ENCODE measurements around the gene CDC25C. TPM values are rescaled to one million over a fixed set of nuclear protein-coding genes. Genes with fewer than 3 reads are reported as not detected.

Gene CDC25C
- total and polyA plus RNA-seq, 7 donors: 0.12 TPM; not detected in 6

DNA sequence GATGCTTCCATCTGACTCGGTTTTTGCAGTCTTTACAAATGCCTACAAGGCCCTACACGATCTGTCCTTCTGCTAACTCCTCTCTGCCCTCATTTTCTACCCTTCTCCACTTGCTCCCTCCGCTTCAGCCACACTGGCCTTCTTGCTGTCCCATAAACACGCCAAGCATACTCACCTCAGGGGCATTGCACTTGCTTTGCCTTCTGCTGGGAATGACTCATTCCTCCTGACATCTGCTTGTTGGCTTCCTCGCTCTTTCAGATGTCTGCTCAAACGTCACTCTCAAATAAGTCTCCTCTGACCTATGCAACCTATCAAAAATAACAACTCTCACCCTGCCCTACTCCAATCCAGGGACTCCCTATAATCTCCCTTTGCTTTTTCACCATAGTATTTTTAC lies 28.2 kb downstream of the CDC25C start:
- Histone ChIP-seq H3K27me3 (ENCODE audit: insufficient read depth in 3 of 3, low read length in 2 of 3) (no peaks in the 10 kb centered on the region), H3K36me3 (ENCODE audit: insufficient read depth in 1 of 2, low read depth in 1 of 2) (no peaks in the 10 kb centered on the region), H3K9me3 (no peaks in the 10 kb centered on the region), H3K4me3 (no peak overlapping the region), H3K4me1 (peaks cover 16% of the 10 kb centered on the region), H3K27ac (no peak overlapping the region)
- 79 to 87% (median 82%) methylated on average over 6 of the region's 6 CpGs for WGBS, 3 donors
- TF ChIP-seq, protein P1, sequence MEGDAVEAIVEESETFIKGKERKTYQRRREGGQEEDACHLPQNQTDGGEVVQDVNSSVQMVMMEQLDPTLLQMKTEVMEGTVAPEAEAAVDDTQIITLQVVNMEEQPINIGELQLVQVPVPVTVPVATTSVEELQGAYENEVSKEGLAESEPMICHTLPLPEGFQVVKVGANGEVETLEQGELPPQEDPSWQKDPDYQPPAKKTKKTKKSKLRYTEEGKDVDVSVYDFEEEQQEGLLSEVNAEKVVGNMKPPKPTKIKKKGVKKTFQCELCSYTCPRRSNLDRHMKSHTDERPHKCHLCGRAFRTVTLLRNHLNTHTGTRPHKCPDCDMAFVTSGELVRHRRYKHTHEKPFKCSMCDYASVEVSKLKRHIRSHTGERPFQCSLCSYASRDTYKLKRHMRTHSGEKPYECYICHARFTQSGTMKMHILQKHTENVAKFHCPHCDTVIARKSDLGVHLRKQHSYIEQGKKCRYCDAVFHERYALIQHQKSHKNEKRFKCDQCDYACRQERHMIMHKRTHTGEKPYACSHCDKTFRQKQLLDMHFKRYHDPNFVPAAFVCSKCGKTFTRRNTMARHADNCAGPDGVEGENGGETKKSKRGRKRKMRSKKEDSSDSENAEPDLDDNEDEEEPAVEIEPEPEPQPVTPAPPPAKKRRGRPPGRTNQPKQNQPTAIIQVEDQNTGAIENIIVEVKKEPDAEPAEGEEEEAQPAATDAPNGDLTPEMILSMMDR (IDR thresholded peaks at IDR 0.05): no peak
- no peak for DNase-seq
- intact Hi-C loops (cut with DNase I): no loop called here
- ATAC-seq: no peak

DNA sequence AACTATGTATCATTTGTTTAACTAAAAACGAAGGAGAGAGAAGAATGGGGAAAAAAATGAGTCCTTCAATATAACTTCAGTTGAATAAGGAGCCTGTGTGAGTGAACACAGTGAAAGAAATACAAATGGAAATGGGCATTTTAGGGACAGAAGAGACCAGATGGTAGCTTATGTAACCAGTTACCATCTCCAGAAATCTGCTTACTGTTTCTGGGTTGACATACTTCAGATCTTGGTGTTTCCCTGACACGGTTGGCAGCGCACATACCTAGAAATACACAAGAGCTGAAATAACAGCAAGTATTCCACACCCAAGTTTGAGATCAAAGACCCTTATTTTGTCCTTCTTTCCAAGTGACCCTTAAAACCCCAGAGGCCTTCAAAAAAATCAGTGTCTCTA lies 42.3 kb downstream of the CDC25C start:
- Histone ChIP-seq H3K9me3 (no peaks in the 10 kb centered on the region), H3K4me1 (no peaks in the 10 kb centered on the region), H3K4me3 (no peak overlapping the region), H3K27me3 (ENCODE audit: insufficient read depth in 3 of 3, low read length in 2 of 3) (no peaks in the 10 kb centered on the region), H3K27ac (no peak overlapping the region), H3K36me3 (ENCODE audit: insufficient read depth in 1 of 2, low read depth in 1 of 2) (no peaks in the 10 kb centered on the region)
- intact Hi-C loops (cut with DNase I): no loop called here
- ATAC-seq (no peak), DNase-seq (no peak)
- WGBS, 3 donors: 88 to 94% (median 91%) methylated on average over 3 of the region's 3 CpGs
- TF ChIP-seq, protein P1 (IDR thresholded peaks at IDR 0.05): no peak

DNA sequence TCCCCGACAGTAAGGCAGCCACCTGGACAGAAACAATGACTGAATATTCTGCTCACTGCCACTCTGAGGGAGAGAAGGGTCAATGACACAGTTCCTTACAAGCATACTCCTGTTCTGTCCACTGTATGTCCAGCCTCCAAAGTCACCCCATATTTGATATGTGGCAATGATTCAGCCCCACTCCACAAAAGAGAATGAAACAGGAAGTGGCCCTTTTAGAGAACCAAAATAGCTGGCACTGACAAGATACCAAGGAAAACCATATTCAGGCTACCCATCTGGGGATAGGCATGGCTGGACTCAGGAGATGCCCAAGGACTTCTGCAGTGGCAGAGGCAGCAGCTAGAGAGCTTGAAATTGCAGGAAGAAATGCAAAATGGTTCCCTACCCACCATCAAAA lies 44.4 kb downstream of the CDC25C start:
- intact Hi-C loops (cut with DNase I): no loop called here
- Histone ChIP-seq H3K4me1 (no peaks in the 10 kb centered on the region), H3K36me3 (ENCODE audit: insufficient read depth in 1 of 2, low read depth in 1 of 2) (no peaks in the 10 kb centered on the region), H3K27ac (no peak overlapping the region), H3K4me3 (no peak overlapping the region), H3K27me3 (ENCODE audit: insufficient read depth in 3 of 3, low read length in 2 of 3) (no peaks in the 10 kb centered on the region), H3K9me3 (no peaks in the 10 kb centered on the region)
- DNase-seq (no peak), ATAC-seq (no peak)
- TF ChIP-seq, protein P1 (IDR thresholded peaks at IDR 0.05): no peak
- 91 to 100% (median 96%) methylated on average over 1 of the region's 1 CpG for WGBS, 3 donors

DNA sequence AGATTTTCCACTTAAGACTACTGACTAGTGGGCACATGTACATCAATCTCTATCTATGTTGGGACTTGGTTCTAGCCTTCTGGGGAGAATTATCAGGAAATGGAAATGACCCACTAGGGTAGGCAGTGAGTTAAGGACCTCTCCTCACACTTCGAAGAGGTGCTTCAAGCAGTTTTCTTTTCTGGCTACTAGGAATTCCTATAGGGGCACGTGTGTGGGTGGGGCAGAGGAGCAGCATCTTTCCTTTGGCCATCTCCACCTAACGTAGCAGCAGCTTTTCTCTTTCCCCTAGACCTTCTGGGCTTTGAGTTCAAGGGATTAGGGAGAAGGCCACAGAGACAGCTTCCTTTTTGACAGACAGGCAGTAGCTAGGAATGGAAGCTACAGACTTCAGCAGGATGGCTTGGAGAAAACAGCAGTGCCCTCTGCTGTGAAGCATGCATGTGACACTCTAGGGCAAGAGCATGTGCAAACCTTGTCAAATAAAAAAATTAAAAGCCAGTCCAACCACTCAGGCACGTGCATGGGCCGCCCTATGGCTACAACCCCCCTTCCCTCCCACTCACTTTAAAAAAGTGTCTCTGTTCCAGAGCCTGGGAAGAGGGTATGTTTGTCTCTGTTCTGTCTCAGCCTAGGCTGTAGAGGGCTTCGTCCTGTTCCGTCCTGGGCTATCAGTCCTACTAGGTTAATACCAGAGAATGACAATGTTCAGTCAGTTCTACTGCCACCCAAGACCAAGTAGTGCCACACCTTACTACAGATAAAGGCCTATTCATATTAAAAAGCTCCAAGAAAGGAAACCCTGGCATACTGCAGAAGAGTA lies 48.5 kb downstream of the CDC25C start:
- DNase-seq (no peak), ATAC-seq (peak in 3 of 4 donors; percentile 48 to 68 (median 56))
- TF ChIP-seq, protein P1 (IDR thresholded peaks at IDR 0.05): peak; percentile 44
- Histone ChIP-seq H3K4me3 (no peak overlapping the region), H3K4me1 (no peaks in the 10 kb centered on the region), H3K27me3 (ENCODE audit: insufficient read depth in 3 of 3, low read length in 2 of 3) (no peaks in the 10 kb centered on the region), H3K36me3 (ENCODE audit: insufficient read depth in 1 of 2, low read depth in 1 of 2) (no peaks in the 10 kb centered on the region), H3K9me3 (no peaks in the 10 kb centered on the region), H3K27ac (no peak overlapping the region)
- intact Hi-C loops (cut with DNase I): loop anchor here in 1 of 2 donors (5.0 kb wide), 1 partner anchor 61 kb away; no protein-coding TSS in a partner anchor
- WGBS, 3 donors: 73 to 81% (median 74%) methylated on average over 7 of the region's 7 CpGs

Measured in psoas muscle (tissue), 8 donors.